Astrocyte of the cerebellum (primary cell): ENCODE measurements around the gene MT1B.

ENCODE experiments used
- DNase-seq: peaks from one replicate; pipeline ENCODE4 v3.0.0-alpha.2; 2011; ENCODE audit warnings: low read depth
- H3K4me3 ChIP-seq: 2 replicates; pipeline ENCODE4 v1.5.1; 2011; ENCODE audit warnings: mild to moderate bottlenecking, low read depth, low read length, moderate library complexity
- in situ Hi-C: cut with HindIII; loops from 2 replicates; pipeline ENCODE4 v1.10.0; 2017; ENCODE audit warnings: low sequenced_read_pairs
- TF ChIP-seq, protein P1 (sequence below): IDR thresholded peaks from 2 replicates; pipeline ENCODE4 v1.5.1; 2012; ENCODE audit warnings: low read length, low read depth, moderate library complexity, mild to moderate bottlenecking; ENCODE audit errors: missing control alignments

The MT1B gene

DNA sequence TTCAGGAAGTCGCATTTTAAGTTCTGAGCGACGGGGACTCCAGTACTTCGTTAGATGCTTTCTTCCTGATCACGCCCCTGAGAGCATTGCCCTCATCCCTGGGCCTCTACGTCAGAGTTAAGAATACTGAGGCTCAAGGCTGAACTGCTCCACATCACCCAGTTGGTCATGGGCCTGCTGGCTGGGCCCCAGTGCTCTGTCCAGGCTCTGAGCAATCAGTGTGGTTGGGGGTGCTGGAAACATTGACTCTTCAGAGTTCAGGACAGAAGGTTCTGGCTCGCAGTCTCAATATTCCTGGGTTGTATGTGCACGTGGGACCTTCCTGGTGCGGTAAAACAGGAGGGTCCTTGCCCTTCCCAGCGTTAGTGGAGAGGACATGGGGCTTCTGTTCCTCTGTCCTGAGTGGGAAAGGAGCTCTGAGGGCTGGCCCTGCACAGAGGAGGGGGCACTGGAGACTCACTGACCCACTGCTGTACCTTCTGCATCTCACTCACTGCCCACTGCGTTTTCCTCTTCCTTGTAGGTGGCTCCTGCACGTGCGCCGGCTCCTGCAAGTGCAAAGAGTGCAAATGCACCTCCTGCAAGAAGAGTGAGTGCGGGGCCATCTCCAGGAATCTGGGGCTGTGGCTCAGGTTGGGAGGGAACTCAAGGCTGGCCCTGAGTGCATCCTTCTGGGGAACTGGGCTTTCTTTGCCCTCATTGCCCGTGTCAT lies 25.6 kb upstream of the MT1B start:
- peak overlapping the region; percentile 48 for H3K4me3 ChIP-seq
- TF ChIP-seq, protein P1, sequence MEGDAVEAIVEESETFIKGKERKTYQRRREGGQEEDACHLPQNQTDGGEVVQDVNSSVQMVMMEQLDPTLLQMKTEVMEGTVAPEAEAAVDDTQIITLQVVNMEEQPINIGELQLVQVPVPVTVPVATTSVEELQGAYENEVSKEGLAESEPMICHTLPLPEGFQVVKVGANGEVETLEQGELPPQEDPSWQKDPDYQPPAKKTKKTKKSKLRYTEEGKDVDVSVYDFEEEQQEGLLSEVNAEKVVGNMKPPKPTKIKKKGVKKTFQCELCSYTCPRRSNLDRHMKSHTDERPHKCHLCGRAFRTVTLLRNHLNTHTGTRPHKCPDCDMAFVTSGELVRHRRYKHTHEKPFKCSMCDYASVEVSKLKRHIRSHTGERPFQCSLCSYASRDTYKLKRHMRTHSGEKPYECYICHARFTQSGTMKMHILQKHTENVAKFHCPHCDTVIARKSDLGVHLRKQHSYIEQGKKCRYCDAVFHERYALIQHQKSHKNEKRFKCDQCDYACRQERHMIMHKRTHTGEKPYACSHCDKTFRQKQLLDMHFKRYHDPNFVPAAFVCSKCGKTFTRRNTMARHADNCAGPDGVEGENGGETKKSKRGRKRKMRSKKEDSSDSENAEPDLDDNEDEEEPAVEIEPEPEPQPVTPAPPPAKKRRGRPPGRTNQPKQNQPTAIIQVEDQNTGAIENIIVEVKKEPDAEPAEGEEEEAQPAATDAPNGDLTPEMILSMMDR, result no peak
- DNase-seq, result peak; percentile 57
- in situ Hi-C loops, result no loop called here

- in situ Hi-C loops, result no loop called here
- TF ChIP-seq, protein P1, result no peak
- DNase-seq, result no peak
- H3K4me3 ChIP-seq, result peak overlapping the region; percentile 48
Observed at GRCh38 chr16:56626685-56627084, 25.0 kb upstream of the MT1B start.

GRCh38 chr16:56628486-56629350 lies 23.0 kb upstream of the MT1B start:
- DNase-seq, result no peak
- no peak overlapping the region for H3K4me3 ChIP-seq
- in situ Hi-C loops, result no loop called here
- TF ChIP-seq, protein P1, result no peak

GRCh38 chr16:56629531-56629930 lies 22.2 kb upstream of the MT1B start:
- H3K4me3 ChIP-seq, result no peak overlapping the region
- TF ChIP-seq, protein P1, result no peak
- in situ Hi-C loops, result no loop called here
- DNase-seq, result no peak

- TF ChIP-seq, protein P1, result no peak
- DNase-seq, result no peak
- in situ Hi-C loops, result no loop called here
- no peak overlapping the region for H3K4me3 ChIP-seq
Observed at GRCh38 chr16:56630134-56630533, 21.6 kb upstream of the MT1B start.

GRCh38 chr16:56631197-56631596 lies 20.5 kb upstream of the MT1B start:
- no peak for DNase-seq
- in situ Hi-C loops, result no loop called here

More at GRCh38 chr16:56631197-56631596, 20.5 kb upstream of the MT1B start:
- TF ChIP-seq, protein P1, result no peak
- no peak overlapping the region for H3K4me3 ChIP-seq
